Measurements from ENCODE around the gene GCNT4. TPM values are rescaled to one million over a fixed set of nuclear protein-coding genes. Genes with fewer than 3 reads are reported as not detected.

The GCNT4 gene
- total RNA-seq, 3 donors from 2014 or later (not counting 1 experiment from before 2014, with no cell fraction given) = 0.25 to 2.0 (median 0.52) TPM

DNA sequence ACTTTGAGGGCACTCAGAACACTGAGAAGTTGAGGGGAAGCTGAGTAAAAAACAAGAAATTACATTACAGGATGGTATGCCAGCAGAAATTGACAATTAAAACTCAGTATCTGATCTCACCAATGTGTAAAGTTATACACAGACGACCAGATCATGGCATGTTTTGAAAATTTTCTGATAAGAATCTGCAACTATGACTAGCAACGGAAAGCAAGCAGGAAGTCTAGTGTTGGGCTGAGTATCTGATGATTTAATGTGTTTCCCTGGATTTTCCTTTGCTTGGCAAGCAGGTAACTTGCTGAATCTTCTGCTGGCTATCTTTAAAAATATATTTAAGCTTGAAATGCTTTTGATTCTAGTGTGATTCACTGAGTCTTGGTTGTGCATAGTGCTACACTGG lies 5.2 kb upstream of the GCNT4 start:
- ATAC-seq (no peak), DNase-seq (peak in 1 of 2 donors; percentile 64)
- Histone ChIP-seq H3K9me3 (ENCODE audit: control insufficient read depth, insufficient read depth, low read length) (no peaks in the 10 kb centered on the region), H3K27me3 (ENCODE audit: control insufficient read depth, insufficient read depth, low read length) (peaks cover 11% of the 10 kb centered on the region), H3K36me3 (ENCODE audit: control insufficient read depth, insufficient read depth, low read length) (no peaks in the 10 kb centered on the region), H3K27ac (ENCODE audit: low read length) (no peak overlapping the region), H3K4me1 (ENCODE audit: control insufficient read depth, insufficient read depth, low read length) (peaks cover 11% of the 10 kb centered on the region), H3K4me3 (ENCODE audit: low read length) (no peak overlapping the region)
- Mint-ChIP-seq H3K9me3 (no peaks in the 10 kb centered on the region), H3K36me3 (no peaks in the 10 kb centered on the region), H3K4me1 (peaks cover 5 to 7% of the 10 kb centered on the region in 2 donors), H3K27ac (no peak overlapping the region), H3K27me3 (ENCODE audit: low read depth in 2 of 2) (peaks cover 23 to 39% of the 10 kb centered on the region in 2 donors), H3K4me3 (no peak overlapping the region)
- 20% methylated on average over 2 of the region's 2 CpGs for WGBS (ENCODE audit: insufficient coverage)
- intact Hi-C loops (cut with micrococcal nuclease) = no loop called here
- TF ChIP-seq, protein P1, sequence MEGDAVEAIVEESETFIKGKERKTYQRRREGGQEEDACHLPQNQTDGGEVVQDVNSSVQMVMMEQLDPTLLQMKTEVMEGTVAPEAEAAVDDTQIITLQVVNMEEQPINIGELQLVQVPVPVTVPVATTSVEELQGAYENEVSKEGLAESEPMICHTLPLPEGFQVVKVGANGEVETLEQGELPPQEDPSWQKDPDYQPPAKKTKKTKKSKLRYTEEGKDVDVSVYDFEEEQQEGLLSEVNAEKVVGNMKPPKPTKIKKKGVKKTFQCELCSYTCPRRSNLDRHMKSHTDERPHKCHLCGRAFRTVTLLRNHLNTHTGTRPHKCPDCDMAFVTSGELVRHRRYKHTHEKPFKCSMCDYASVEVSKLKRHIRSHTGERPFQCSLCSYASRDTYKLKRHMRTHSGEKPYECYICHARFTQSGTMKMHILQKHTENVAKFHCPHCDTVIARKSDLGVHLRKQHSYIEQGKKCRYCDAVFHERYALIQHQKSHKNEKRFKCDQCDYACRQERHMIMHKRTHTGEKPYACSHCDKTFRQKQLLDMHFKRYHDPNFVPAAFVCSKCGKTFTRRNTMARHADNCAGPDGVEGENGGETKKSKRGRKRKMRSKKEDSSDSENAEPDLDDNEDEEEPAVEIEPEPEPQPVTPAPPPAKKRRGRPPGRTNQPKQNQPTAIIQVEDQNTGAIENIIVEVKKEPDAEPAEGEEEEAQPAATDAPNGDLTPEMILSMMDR (IDR thresholded peaks at IDR 0.05) = no peak

DNA sequence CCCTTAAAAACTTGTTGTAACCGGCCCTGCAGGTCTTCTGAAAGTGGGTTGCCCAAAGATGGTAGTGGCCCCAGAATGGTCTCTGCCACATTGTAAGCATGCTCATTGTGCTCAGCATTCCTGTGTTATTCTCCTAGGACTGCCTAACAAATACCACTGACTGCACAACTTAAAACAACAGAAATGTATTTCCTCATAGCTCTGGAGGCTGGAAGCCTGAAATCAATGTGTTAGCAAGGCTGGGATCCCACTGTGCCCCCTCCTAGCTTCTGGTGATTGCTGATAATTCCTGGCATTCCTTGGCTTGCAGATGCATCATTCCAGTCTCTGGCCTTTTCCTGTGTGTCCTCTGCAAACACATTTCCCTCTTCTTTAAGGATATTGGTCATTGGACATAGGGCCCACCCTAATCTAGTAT lies 3.4 kb upstream of the GCNT4 start:
- H3K9me3 Mint-ChIP-seq = no peaks in the 10 kb centered on the region
- no peak overlapping the region for H3K4me3 ChIP-seq (ENCODE audit: low read length)
- ATAC-seq (no peak), DNase-seq (no peak)
- H3K36me3 ChIP-seq (ENCODE audit: control insufficient read depth, insufficient read depth, low read length) = no peaks in the 10 kb centered on the region
- H3K4me1 ChIP-seq (ENCODE audit: control insufficient read depth, insufficient read depth, low read length) = peaks cover 24% of the 10 kb centered on the region
- no peaks in the 10 kb centered on the region for H3K36me3 Mint-ChIP-seq
- H3K4me1 Mint-ChIP-seq = peaks cover 18 to 25% of the 10 kb centered on the region in 2 donors
- no peak overlapping the region for H3K27ac ChIP-seq (ENCODE audit: low read length)
- peak overlapping the region; percentile 57 for H3K4me3 Mint-ChIP-seq
- TF ChIP-seq, protein P1 (IDR thresholded peaks at IDR 0.05) = no peak
- H3K9me3 ChIP-seq (ENCODE audit: control insufficient read depth, insufficient read depth, low read length) = no peaks in the 10 kb centered on the region
- intact Hi-C loops (cut with micrococcal nuclease) = no loop called here
- 100% methylated on average over 1 of the region's 1 CpG for WGBS (ENCODE audit: insufficient coverage)
- peaks cover 15% of the 10 kb centered on the region for H3K27me3 ChIP-seq (ENCODE audit: control insufficient read depth, insufficient read depth, low read length)
- peaks cover 32 to 56% of the 10 kb centered on the region in 2 donors for H3K27me3 Mint-ChIP-seq (ENCODE audit: low read depth in 2 of 2)
- no peak overlapping the region for H3K27ac Mint-ChIP-seq

DNA sequence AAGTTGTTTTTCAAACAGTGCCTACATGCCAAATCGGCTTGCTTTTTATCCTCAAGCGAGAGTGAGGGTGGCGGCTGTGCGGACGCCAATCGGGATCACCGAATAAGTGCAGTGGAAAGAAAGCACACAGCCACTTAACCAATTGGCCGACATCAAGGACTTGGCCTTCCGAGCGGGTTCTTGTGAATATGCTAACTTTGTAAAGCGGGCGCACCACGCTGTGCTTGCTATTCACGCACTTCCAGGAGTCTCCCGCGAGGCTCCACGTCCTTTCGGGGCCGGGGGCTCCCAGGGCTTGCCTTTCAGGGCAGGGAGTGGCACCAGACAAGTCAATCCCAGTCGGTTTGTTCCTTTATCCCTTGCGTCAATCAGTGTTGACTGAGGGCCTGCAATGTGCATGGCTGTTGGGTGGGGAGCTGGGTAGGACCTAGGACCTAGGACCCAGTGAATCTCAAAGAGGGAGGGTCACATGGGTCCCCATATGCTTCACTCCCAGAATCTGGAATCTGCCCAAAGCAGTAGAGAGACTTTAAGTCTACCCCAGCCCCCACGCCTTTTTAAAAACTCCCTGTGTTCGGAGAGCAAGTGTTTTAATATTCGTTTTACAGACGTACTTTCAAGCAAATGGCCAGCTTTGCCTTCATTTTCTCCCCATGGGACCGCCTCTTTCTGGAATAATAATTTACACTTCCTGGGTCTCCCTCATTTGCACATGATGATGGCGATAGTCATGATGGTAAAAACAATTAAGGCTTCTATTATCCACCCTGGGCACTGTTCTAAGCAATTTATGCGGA lies 2.0 kb upstream of the GCNT4 start:
- no peak for DNase-seq
- 54% methylated on average over 26 of the region's 28 CpGs for whole genome bisulfite sequencing (ENCODE audit: insufficient coverage)
- intact Hi-C loops (cut with micrococcal nuclease) = no loop called here
- Mint-ChIP-seq H3K27me3 (ENCODE audit: low read depth in 2 of 2) (peaks cover 42 to 70% of the 10 kb centered on the region in 2 donors), H3K4me3 (peak overlapping the region; percentile 87), H3K9me3 (no peaks in the 10 kb centered on the region), H3K36me3 (no peaks in the 10 kb centered on the region), H3K4me1 (peaks cover 25 to 39% of the 10 kb centered on the region in 2 donors), H3K27ac (peak overlapping the region in 1 of 2 donors; percentile 76)
- H3K36me3 ChIP-seq (ENCODE audit: control insufficient read depth, insufficient read depth, low read length) = no peaks in the 10 kb centered on the region
- H3K4me3 ChIP-seq (ENCODE audit: low read length) = peak overlapping the region; percentile 36
- H3K9me3 ChIP-seq (ENCODE audit: control insufficient read depth, insufficient read depth, low read length) = no peaks in the 10 kb centered on the region
- no peak for ATAC-seq
- no peak overlapping the region for H3K27ac ChIP-seq (ENCODE audit: low read length)
- peaks cover 15% of the 10 kb centered on the region for H3K27me3 ChIP-seq (ENCODE audit: control insufficient read depth, insufficient read depth, low read length)
- TF ChIP-seq, protein P1 (IDR thresholded peaks at IDR 0.05) = no peak
- peaks cover 33% of the 10 kb centered on the region for H3K4me1 ChIP-seq (ENCODE audit: control insufficient read depth, insufficient read depth, low read length)
